ENCODE results near the gene IFT43.

IFT43 gene

GRCh38 chr14:75985618-75986438, at the start of gene IFT43:
TSS of gene IFT43 (plus strand) at chr14:75985763. CDS start at chr14:75985787, 24 bp downstream.
- DNase-seq: peak; percentile 38

- no peak for DNase-seq
Observed at GRCh38 chr14:75939200-75939599, 46.4 kb upstream of the IFT43 start.

GRCh38 chr14:75941030-75941429, 44.5 kb upstream of the IFT43 start:
- DNase-seq: no peak

- no peak for DNase-seq
Observed at GRCh38 chr14:75944607-75945241, 40.8 kb upstream of the IFT43 start.

- no peak for DNase-seq
Observed at GRCh38 chr14:75946785-75947184, 38.8 kb upstream of the IFT43 start.

GRCh38 chr14:75952489-75952888, 33.1 kb upstream of the IFT43 start:
- DNase-seq: no peak

GRCh38 chr14:75959031-75959430, 26.5 kb upstream of the IFT43 start:
- DNase-seq: no peak

GRCh38 chr14:75960231-75960630, 25.3 kb upstream of the IFT43 start:
- no peak for DNase-seq

GRCh38 chr14:75961662-75962061, 23.9 kb upstream of the IFT43 start:
- no peak for DNase-seq

- no peak for DNase-seq
Observed at GRCh38 chr14:75967866-75968265, 17.7 kb upstream of the IFT43 start.

GRCh38 chr14:75968456-75968855, 17.1 kb upstream of the IFT43 start:
- no peak for DNase-seq

- DNase-seq: no peak
Observed at GRCh38 chr14:75969126-75969525, 16.4 kb upstream of the IFT43 start.

- DNase-seq: no peak
Observed at GRCh38 chr14:75969891-75970290, 15.7 kb upstream of the IFT43 start.

GRCh38 chr14:75970989-75971388, 14.6 kb upstream of the IFT43 start:
- DNase-seq: no peak

GRCh38 chr14:75971509-75971908, 14.1 kb upstream of the IFT43 start:
- DNase-seq: no peak

- no peak for DNase-seq
Observed at GRCh38 chr14:75972801-75973421, 12.7 kb upstream of the IFT43 start.

GRCh38 chr14:75976826-75977581, 8.6 kb upstream of the IFT43 start:
- DNase-seq: no peak

GRCh38 chr14:75977582-75977943, 8.0 kb upstream of the IFT43 start:
- DNase-seq: no peak

- DNase-seq: no peak
Observed at GRCh38 chr14:75978249-75978731, 7.3 kb upstream of the IFT43 start.

GRCh38 chr14:75979071-75979571, 6.4 kb upstream of the IFT43 start:
- no peak for DNase-seq

- DNase-seq: no peak
Observed at GRCh38 chr14:75979648-75980565, 5.7 kb upstream of the IFT43 start.

GRCh38 chr14:75980856-75981255, 4.7 kb upstream of the IFT43 start:
- DNase-seq: no peak
